HepG2 (cell line): ENCODE results near the gene NATD1. TPM values are rescaled to one million over a fixed set of nuclear protein-coding genes. Genes with fewer than 3 reads are reported as not detected.
A peak's percentile ranks its signal among the peaks of the same experiment; 100 is the strongest.

Source experiments
- BCL3 ChIP-seq: sonication (generic); formaldehyde crosslinking; IDR thresholded peaks from 2 replicates; pipeline ENCODE4 v1.5.1; 2020; ENCODE audit warnings: mild to moderate bottlenecking, missing genetic modification reagents, moderate library complexity
- GMEB2 ChIP-seq: IDR thresholded peaks from 2 replicates; pipeline ENCODE4 v1.6.1; 2016; ENCODE audit warnings: missing biosample characterization, missing genetic modification reagents, low read depth
- HMG20A ChIP-seq: IDR thresholded peaks from 2 replicates; pipeline ENCODE4 v1.6.1; 2016; ENCODE audit warnings: borderline replicate concordance
- IRF9 ChIP-seq: sonication (generic); formaldehyde crosslinking; IDR thresholded peaks from 2 replicates; pipeline ENCODE4 v1.8.0; 2022; ENCODE audit warnings: missing genetic modification reagents, mild to moderate bottlenecking, borderline replicate concordance
- MATR3 ChIP-seq: sonication (generic); formaldehyde crosslinking; IDR thresholded peaks from 2 replicates; pipeline ENCODE4 v1.4.0; 2020; ENCODE audit warnings: missing genetic modification reagents
- MEF2D ChIP-seq: sonication (generic); formaldehyde crosslinking; IDR thresholded peaks from 2 replicates; pipeline ENCODE4 v1.5.1; 2020; ENCODE audit warnings: mild to moderate bottlenecking, missing genetic modification reagents
- MTF1 ChIP-seq: sonication (generic); formaldehyde crosslinking; IDR thresholded peaks from 2 replicates; pipeline ENCODE4 v1.5.0; 2020; ENCODE audit warnings: missing genetic modification reagents
- RELA ChIP-seq: sonication (generic); formaldehyde crosslinking; IDR thresholded peaks from 2 replicates; pipeline ENCODE4 v1.4.0; 2020; ENCODE audit warnings: missing genetic modification reagents
- REST ChIP-seq, 2 experiments: IDR thresholded peaks; 2 replicates each; pipeline ENCODE4 v1.6.1; 2011 to 2012; ENCODE audit warnings: low read length in 2 of 2, borderline replicate concordance in 1 of 2, low read depth in 1 of 2, mild to moderate bottlenecking in 1 of 2, moderate library complexity in 1 of 2
- SSRP1 ChIP-seq: IDR thresholded peaks from 2 replicates; pipeline ENCODE4 v1.6.1; 2016; ENCODE audit warnings: control low read depth
- ZBTB4 ChIP-seq: sonication (generic); formaldehyde crosslinking; IDR thresholded peaks from 2 replicates; pipeline ENCODE4 v1.4.0; 2020; ENCODE audit warnings: missing genetic modification reagents, mild to moderate bottlenecking, borderline replicate concordance
- ZFP90 ChIP-seq: sonication (generic); formaldehyde crosslinking; IDR thresholded peaks from 2 replicates; pipeline ENCODE4 v1.8.0; 2022; ENCODE audit warnings: missing genetic modification reagents, mild to moderate bottlenecking, inconsistent platforms, borderline replicate concordance
- ZMYM3 ChIP-seq: sonication (generic); formaldehyde crosslinking; IDR thresholded peaks from 2 replicates; pipeline ENCODE4 v1.5.1; 2020; ENCODE audit warnings: mild to moderate bottlenecking, missing genetic modification reagents
- ZNF207 ChIP-seq: fragments of 450-650 bp; IDR thresholded peaks from 2 replicates; pipeline ENCODE4 v1.6.1; 2016; ENCODE audit warnings: antibody characterized with exemption, borderline replicate concordance
- ZNF513 ChIP-seq: sonication (generic); formaldehyde crosslinking; conservative IDR thresholded peaks from 2 replicates; pipeline ENCODE4 v1.5.0; 2020; ENCODE audit warnings: missing genetic modification reagents
- ZNF530 ChIP-seq: sonication (generic); formaldehyde crosslinking; IDR thresholded peaks from 2 replicates; pipeline ENCODE4 v1.5.0; 2020; ENCODE audit warnings: low read depth, mild to moderate bottlenecking, missing genetic modification reagents
- polyA plus RNA-seq, 8 experiments: library from polyadenylated mRNA; depleted of rRNA in 3 of 8; stranded (reverse) in 7 of 8; unstranded in 1 of 8; fragments of >200 nt; fragmentation: Illumina TruSeq in 4 of 8; extraction: Trizol in 4 of 8; gene quantifications; 2 replicates each; pipeline versions ENCODE4 v1.2.1 to v1.2.3, GENCODE V29; 2011 to 2016; ENCODE audit warnings: low read depth in 4 of 8, missing spikeins in 1 of 8, mixed read lengths in 1 of 8; ENCODE audit not compliant: insufficient read depth in 1 of 8
- total RNA-seq, 5 experiments: library from RNA; depleted of rRNA; stranded (reverse); fragments of >200 nt; fragmentation: Illumina TruSeq; extraction: Trizol; gene quantifications; 2 replicates each; pipeline ENCODE4 v1.2.3, GENCODE V29; 2016; ENCODE audit warnings: low read depth in 1 of 5

The NATD1 gene
- total and polyA plus RNA-seq, 2 of the 13 experiments (the other 11 are each of a cell fraction or from before 2014, with no cell fraction given), result 0.31 to 2.3 TPM

GRCh38 chr17:21214015-21214776 is 39.0 kb downstream of the NATD1 start, which contains the start of gene TMEM11 (continued):
- no peak for TF ChIP-seq REST (IDR thresholded peaks at IDR 0.05; ENCODE audit: borderline replicate concordance in 1 of 2, low read depth in 1 of 2, low read length in 2 of 2)
- no peak for TF ChIP-seq HMG20A (CRISPR knock-in tag)
- TF ChIP-seq MEF2D (CRISPR knock-in tag), result no peak; the same call in 1 of the 2 replicates
- TF ChIP-seq IRF9 (CRISPR knock-in tag), result no peak
- no peak for TF ChIP-seq SSRP1 (CRISPR knock-in tag)
- TF ChIP-seq GMEB2, result peak; percentile 63; the same call in 1 of the 2 replicates
- no peak for TF ChIP-seq ZBTB4
- TF ChIP-seq ZNF207, result no peak
- TF ChIP-seq ZMYM3 (CRISPR knock-in tag), result no peak
- TF ChIP-seq BCL3 (CRISPR knock-in tag), result no peak
- no peak for TF ChIP-seq MATR3 (CRISPR knock-in tag)
- TF ChIP-seq MTF1, result no peak
- no peak for TF ChIP-seq ZNF530 (CRISPR knock-in tag)
- no peak for TF ChIP-seq ZNF513 (CRISPR knock-in tag)
- no peak for TF ChIP-seq ZFP90 (CRISPR knock-in tag)
- TF ChIP-seq RELA, result no peak
